OCI-LY7 (cell line): ENCODE results near the gene IGSF9. TPM values are rescaled to one million over a fixed set of nuclear protein-coding genes. Genes with fewer than 3 reads are reported as not detected.

ENCODE experiments used
- BruUV-seq: library from RNA; stranded (reverse); fragments of 400-500 nt; replicated peaks from 2 replicates; lab custom pipeline; 2021; lab: Mats Ljungman, UMichigan
- CTCF ChIA-PET: fragments of 300-600 bp; sonication (Branson Sonifier 250); formaldehyde crosslinking; loops from one replicate; lab custom pipeline; 2022; ENCODE audit warnings: antibody characterized with exemption; ENCODE audit not compliant: unreplicated experiment; lab: Charles Lee
- POLR2A ChIA-PET: fragments of 300-600 bp; sonication (Branson Sonifier 250); formaldehyde crosslinking; loops from one replicate; lab custom pipeline; 2022; ENCODE audit warnings: antibody characterized with exemption; lab: Charles Lee
- DNase-seq: peaks from one replicate; pipeline ENCODE4 v3.0.0-alpha.2; 2015; ENCODE audit warnings: low spot score
- H2AFZ ChIP-seq: fragments of 200-600 bp; sonication (generic), shearing (Covaris generic); 2 replicates; pipeline ENCODE4 v1.6.1; 2014; ENCODE audit warnings: mild to moderate bottlenecking, antibody characterized with exemption, low read length, moderate library complexity
- H3K27ac ChIP-seq: fragments of 200-600 bp; sonication (generic); 2 replicates; pipeline ENCODE4 v1.5.1; 2014; ENCODE audit warnings: mixed run types, low read depth, mild to moderate bottlenecking, moderate library complexity, low read length, inconsistent platforms; ENCODE audit not compliant: poor library complexity, severe bottlenecking
- H3K36me3 ChIP-seq: fragments of 200-600 bp; sonication (generic); 2 replicates; pipeline ENCODE4 v1.6.1; 2014; ENCODE audit warnings: mild to moderate bottlenecking, antibody characterized with exemption, low read length, moderate library complexity, mixed read lengths; ENCODE audit not compliant: insufficient read depth
- H3K4me1 ChIP-seq: fragments of 200-600 bp; sonication (generic); 2 replicates; pipeline ENCODE4 v1.5.1; 2014; ENCODE audit warnings: mild to moderate bottlenecking, low read length; ENCODE audit not compliant: insufficient read depth, poor library complexity, severe bottlenecking
- H3K4me2 ChIP-seq: fragments of 200-600 bp; sonication (generic); 2 replicates; pipeline ENCODE4 v1.6.1; 2014; ENCODE audit warnings: mild to moderate bottlenecking, low read length
- H3K4me3 ChIP-seq: fragments of 200-600 bp; sonication (generic); 2 replicates; pipeline ENCODE4 v1.5.1; 2014; ENCODE audit warnings: mild to moderate bottlenecking, low read depth, low read length; ENCODE audit not compliant: poor library complexity, severe bottlenecking
- H3K79me2 ChIP-seq: fragments of 200-600 bp; sonication (generic); 2 replicates; pipeline ENCODE4 v1.6.1; 2016; ENCODE audit warnings: low read depth, mild to moderate bottlenecking, low read length, moderate library complexity, mixed read lengths; ENCODE audit not compliant: insufficient read depth
- H3K9me2 ChIP-seq: fragments of 200-600 bp; sonication (generic); 2 replicates; pipeline ENCODE4 v1.6.1; 2016; ENCODE audit warnings: mild to moderate bottlenecking, low read length, mixed read lengths; ENCODE audit not compliant: insufficient read depth
- H3K9me3 ChIP-seq: fragments of 200-600 bp; sonication (generic); 2 replicates; pipeline ENCODE4 v1.6.1; 2014; ENCODE audit warnings: mild to moderate bottlenecking, mixed run types, low read length, mixed read lengths
- H4K20me1 ChIP-seq: fragments of 200-600 bp; sonication (generic); 2 replicates; pipeline ENCODE4 v1.6.1; 2014; ENCODE audit warnings: mild to moderate bottlenecking, antibody characterized with exemption, low read length, moderate library complexity, mixed read lengths; ENCODE audit not compliant: insufficient read depth
- CTCF ChIP-seq: fragments of 200-600 bp; sonication (generic); conservative IDR thresholded peaks from 2 replicates; pipeline ENCODE4 v1.5.1; 2014; ENCODE audit warnings: mild to moderate bottlenecking, antibody characterized with exemption, low read length, moderate library complexity, mixed read lengths
- EZH2phosphoT487 ChIP-seq: fragments of 200-600 bp; sonication (generic); IDR thresholded peaks from 2 replicates; pipeline ENCODE4 v1.6.1; 2018; ENCODE audit warnings: low read depth, borderline replicate concordance, mild to moderate bottlenecking, mixed run types, antibody characterized with exemption, low read length, moderate library complexity, mixed read lengths
- intact Hi-C: fragments of 100-400 bp; cut with micrococcal nuclease; formaldehyde crosslinking; loops from one replicate; pipeline ENCODE4 v1.10.0; 2022; ENCODE audit not compliant: unreplicated experiment
- total RNA-seq, 2 experiments: library from RNA; depleted of rRNA in 1 of 2; stranded (reverse); fragments of >200 nt in 1 of 2; shearing (Covaris generic) in 1 of 2; gene quantifications; 2 replicates each; pipeline ENCODE4 v1.2.3, GENCODE V29; 2014 to 2022

IGSF9 gene
- total RNA-seq, 2 experiments from 2014 or later: not detected

DNA sequence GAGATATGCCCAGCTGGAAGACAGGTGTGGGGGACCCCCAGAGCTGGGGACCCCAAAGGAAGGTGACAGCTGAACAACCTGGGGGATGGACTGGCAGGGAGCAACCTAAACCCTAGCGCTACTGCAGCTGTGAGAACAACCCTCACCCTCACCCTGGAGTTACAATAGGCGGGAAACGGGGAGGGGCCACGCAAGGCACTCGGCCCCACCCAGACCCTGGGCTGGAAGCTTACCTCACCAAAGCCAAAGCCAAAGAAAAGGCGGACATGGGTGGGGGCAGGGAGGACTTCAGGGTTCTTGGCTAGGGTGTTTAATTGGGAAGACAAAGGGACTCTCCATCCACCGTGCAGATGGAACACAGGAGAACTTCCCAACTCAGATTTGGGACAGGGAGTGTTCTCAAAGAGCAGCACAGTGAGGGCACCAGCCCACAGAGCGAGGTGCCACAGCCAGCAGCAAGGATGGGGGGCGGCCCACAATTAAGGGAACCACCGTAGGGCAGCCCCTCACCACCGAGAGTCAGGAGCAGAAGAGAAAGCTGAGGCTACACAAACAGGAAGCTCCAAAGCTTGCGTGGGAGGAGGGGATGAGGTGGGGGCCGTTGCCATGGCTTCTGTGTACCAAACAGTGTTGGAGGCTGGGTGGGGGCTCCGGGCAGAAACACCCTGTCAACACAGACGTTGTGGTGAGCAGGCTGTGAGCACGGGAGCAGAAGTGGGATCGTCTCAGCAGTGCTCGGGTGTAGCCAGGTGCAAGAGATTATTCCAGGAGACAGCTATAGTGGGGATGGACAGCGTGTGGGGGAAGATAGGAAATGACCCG is 22.0 kb downstream of the IGSF9 start:
- H3K4me1 ChIP-seq: peaks cover 43% of the 10 kb centered on the region
- TF ChIP-seq EZH2phosphoT487: no peak
- no peak for TF ChIP-seq CTCF
- peak overlapping the region; percentile 90 for H3K4me2 ChIP-seq
- BruUV-seq: no TSS peak
- peak overlapping the region; percentile 94 for H3K4me3 ChIP-seq
- H3K27ac ChIP-seq: peak overlapping the region; percentile 80
- ChIA-PET CTCF (no interaction called here), POLR2A (interaction anchor here (0.8 to 2.2 kb wide), 4 partner anchors 9 to 108 kb away, joined by 3 to 6 read pairs (median 3); partner anchors contain the start of gene PIGM)
- DNase-seq: peak; percentile 75
- peaks cover 27% of the 10 kb centered on the region for H3K36me3 ChIP-seq
- H2AFZ ChIP-seq: no peak overlapping the region
- peaks cover 47% of the 10 kb centered on the region; the same call in 1 of the 2 replicates for H3K79me2 ChIP-seq
- H4K20me1 ChIP-seq: no peaks in the 10 kb centered on the region
- no peaks in the 10 kb centered on the region for H3K9me2 ChIP-seq
- intact Hi-C loops: no loop called here
- no peaks in the 10 kb centered on the region for H3K9me3 ChIP-seq

DNA sequence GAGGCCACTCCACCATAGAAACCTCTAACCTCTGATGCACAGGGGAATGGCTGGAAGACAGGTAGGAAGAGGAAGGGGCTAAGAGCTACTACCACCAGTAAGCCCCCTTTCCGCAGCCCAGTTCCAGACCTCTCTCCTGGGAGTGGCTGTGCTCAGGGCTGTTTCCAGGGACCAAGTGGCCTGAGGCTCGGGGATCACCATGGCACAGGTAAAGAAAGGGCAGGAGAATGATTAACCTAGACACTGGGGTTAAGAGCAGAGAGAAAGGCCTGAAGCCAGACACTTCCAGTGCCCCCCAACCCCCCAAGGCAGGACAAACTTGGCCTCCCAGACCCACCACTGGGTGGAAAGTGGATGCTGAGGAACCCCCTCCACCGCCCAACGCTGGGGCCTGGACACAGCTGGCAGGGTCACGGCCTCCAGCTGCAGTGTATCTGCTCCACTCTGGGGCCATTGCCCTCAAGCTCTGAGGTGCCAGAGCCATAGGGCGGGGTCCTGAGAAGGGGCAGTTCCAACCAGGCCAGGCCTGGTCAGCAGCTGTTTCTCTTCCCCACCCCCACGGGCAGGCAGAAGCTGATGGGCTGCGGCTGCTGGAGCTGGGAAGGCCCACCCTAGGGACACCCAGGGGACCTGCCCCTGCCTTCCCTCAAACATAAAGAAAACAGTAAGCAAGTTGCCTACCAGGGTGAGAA is 22.8 kb downstream of the IGSF9 start:
- no peaks in the 10 kb centered on the region for H3K9me2 ChIP-seq
- DNase-seq: peak; percentile 14
- TF ChIP-seq CTCF (no peak), EZH2phosphoT487 (no peak)
- no peaks in the 10 kb centered on the region for H4K20me1 ChIP-seq
- CTCF ChIA-PET: interaction anchor here (0.6 kb wide), 1 partner anchor 57 kb away, joined by 3 read pairs; no protein-coding TSS in a partner anchor
- H3K79me2 ChIP-seq: peaks cover 47% of the 10 kb centered on the region; the same call in 1 of the 2 replicates
- H3K4me3 ChIP-seq: peak overlapping the region; percentile 94
- peak overlapping the region; percentile 80 for H3K27ac ChIP-seq
- peaks cover 34% of the 10 kb centered on the region for H3K36me3 ChIP-seq
- H3K4me2 ChIP-seq: peak overlapping the region; percentile 90
- peaks cover 43% of the 10 kb centered on the region for H3K4me1 ChIP-seq
- intact Hi-C loops: no loop called here
- H3K9me3 ChIP-seq: no peaks in the 10 kb centered on the region
- POLR2A ChIA-PET: interaction anchor here (0.8 to 1.2 kb wide), 3 partner anchors 11 to 109 kb away, joined by 3 read pairs; partner anchors contain the start of gene PIGM
- no TSS peak for BruUV-seq
- H2AFZ ChIP-seq: no peak overlapping the region
